K562 (cell line): ENCODE results near the gene MYO1E. TPM values are rescaled to one million over a fixed set of nuclear protein-coding genes. Genes with fewer than 3 reads are reported as not detected.

Experiments
- ATAC-seq: fragments of 200-7000 bp; cut with Tn5 transposase; 3 replicates; pipeline ENCODE4 v1.9.1; 2020; ENCODE audit warnings: moderate library complexity
- BruUV-seq: library from RNA; stranded (reverse); fragments of 400-500 nt; replicated peaks from 2 replicates; lab custom pipeline; 2021; lab: Mats Ljungman, UMichigan
- CTCF ChIA-PET: fragments of 300-600 bp; formaldehyde crosslinking; extraction: SDS; loops from one replicate; lab custom pipeline; 2021; ENCODE audit warnings: low intra/inter-chr PET ratio; lab: Yijun Ruan, JAX
- POLR2A ChIA-PET: fragments of 300-600, 350-650 bp; sonication (Branson Sonifier 250); formaldehyde crosslinking; extraction: SDS; loops from one replicate; lab custom pipeline; 2021; ENCODE audit warnings: antibody characterized with exemption, inconsistent platforms; lab: Yijun Ruan, JAX
- DNase-seq, 4 experiments: peaks; one replicate each; pipeline versions ENCODE4 v3.0.0 to v3.0.0-alpha.2; 2011 to 2018; ENCODE audit warnings: low spot score in 3 of 4, mixed read lengths in 3 of 4; ENCODE audit errors: extremely low read depth in 1 of 4
- FAIRE-seq: peaks from 2 replicates; lab custom pipeline; 2011; peaks lifted over from hg19 to GRCh38; lab: Jason Lieb, UNC
- H2AFZ ChIP-seq: 2 replicates; pipeline ENCODE4 v1.6.0; 2011; ENCODE audit warnings: low read depth, low read length, control low read depth, inconsistent platforms
- H3K27ac ChIP-seq: fragments of 200-600 bp; 3 replicates; pipeline ENCODE4 v1.8.0; 2011; ENCODE audit warnings: low read depth, mild to moderate bottlenecking, control low read depth, inconsistent platforms, low read length, moderate library complexity, mixed read lengths; ENCODE audit errors: extremely low read depth
- H3K27me3 ChIP-seq, 2 experiments: fragments of 300-600 bp in 1 of 2; 2 replicates in 1 of 2; 3 replicates in 1 of 2; pipeline versions ENCODE4 v1.6.0 to v1.8.0; 2011; ENCODE audit warnings: inconsistent platforms in 2 of 2, low read length in 2 of 2, mild to moderate bottlenecking in 1 of 2, mixed read lengths in 1 of 2, moderate library complexity in 1 of 2; ENCODE audit not compliant: control insufficient read depth in 2 of 2, insufficient read depth in 2 of 2
- H3K36me3 ChIP-seq: fragments of 300-600 bp; 3 replicates; pipeline ENCODE4 v1.8.0; 2011; ENCODE audit warnings: mild to moderate bottlenecking, low read length, inconsistent platforms; ENCODE audit not compliant: control insufficient read depth, insufficient read depth
- H3K4me1 ChIP-seq, 2 experiments: fragments of 200-600 bp in 1 of 2; replicated peaks in 1 of 2; 2 replicates in 1 of 2; 3 replicates in 1 of 2; pipeline versions ENCODE4 v1.5.1 to v1.8.0; 2011; ENCODE audit warnings: inconsistent platforms in 2 of 2, low read length in 2 of 2, mild to moderate bottlenecking in 1 of 2, mixed read lengths in 1 of 2, moderate library complexity in 1 of 2; ENCODE audit not compliant: control insufficient read depth in 2 of 2, insufficient read depth in 2 of 2
- H3K4me2 ChIP-seq: 2 replicates; pipeline ENCODE4 v1.6.1; 2011; ENCODE audit warnings: low read length, control low read depth, inconsistent platforms, mixed read lengths; ENCODE audit not compliant: insufficient read depth
- H3K4me3 ChIP-seq: fragments of 200-600 bp; sonication (generic), shearing (Covaris generic); 2 replicates; pipeline ENCODE4 v1.5.1; 2016; ENCODE audit warnings: control low read depth, inconsistent platforms
- H3K79me2 ChIP-seq: fragments of 200-600 bp; 3 replicates; pipeline ENCODE4 v1.8.0; 2011; ENCODE audit warnings: low read length, inconsistent platforms; ENCODE audit not compliant: control insufficient read depth, insufficient read depth
- H3K9ac ChIP-seq, 2 experiments: 2 replicates each; pipeline versions ENCODE4 v1.6.0 to v1.6.1; 2011; ENCODE audit warnings: low read depth in 2 of 2, low read length in 2 of 2, control low read depth in 1 of 2, inconsistent platforms in 1 of 2, mild to moderate bottlenecking in 1 of 2, mixed read lengths in 1 of 2; ENCODE audit not compliant: insufficient read depth in 1 of 2
- H3K9me1 ChIP-seq: one replicate; pipeline ENCODE4 v1.6.0; 2011; ENCODE audit warnings: inconsistent platforms, mild to moderate bottlenecking, low read length, moderate library complexity; ENCODE audit not compliant: control insufficient read depth, insufficient read depth
- H3K9me3 ChIP-seq: replicated peaks from 2 replicates; pipeline ENCODE4 v1.5.1; 2011; ENCODE audit warnings: low read depth, low read length, inconsistent platforms; ENCODE audit not compliant: control insufficient read depth, insufficient read depth
- H4K20me1 ChIP-seq: replicated peaks from 2 replicates; pipeline ENCODE4 v1.6.1; 2011; ENCODE audit warnings: low read length, inconsistent platforms, mixed read lengths; ENCODE audit not compliant: control insufficient read depth, insufficient read depth
- CHAMP1 ChIP-seq: fragments of 450-650 bp; IDR thresholded peaks from 2 replicates; pipeline ENCODE4 v1.6.1; 2016; ENCODE audit warnings: mild to moderate bottlenecking
- CREB3 ChIP-seq: fragments of 450-650 bp; conservative IDR thresholded peaks from 2 replicates; pipeline ENCODE4 v1.6.1; 2016; ENCODE audit warnings: missing genetic modification characterization, low read depth, mild to moderate bottlenecking, missing compliant biosample characterization, moderate library complexity
- GABPB2 ChIP-seq: fragments of 250-450 bp; sonication (Bioruptor Pico); conservative IDR thresholded peaks from 2 replicates; pipeline ENCODE4 v1.5.1; 2021; ENCODE audit warnings: mild to moderate bottlenecking
- HSF4 ChIP-seq: fragments of 250-450 bp; sonication (Bioruptor Pico); IDR thresholded peaks from 2 replicates; pipeline ENCODE4 v2.1.2; 2022; ENCODE audit warnings: mild to moderate bottlenecking, moderate library complexity, borderline replicate concordance
- MCM5 ChIP-seq: fragments of 450-650 bp; IDR thresholded peaks from 2 replicates; pipeline ENCODE4 v1.6.1; 2016; ENCODE audit warnings: low read depth
- NCOA6 ChIP-seq: fragments of 450-650 bp; IDR thresholded peaks from 2 replicates; pipeline ENCODE4 v1.6.1; 2017; ENCODE audit warnings: mild to moderate bottlenecking
- NR2C2 ChIP-seq, 2 experiments: fragments of 200-800 bp in 1 of 2; sonication (Bioruptor generic) in 1 of 2; sonication (generic) in 1 of 2; formaldehyde crosslinking in 1 of 2; IDR thresholded peaks; 2 replicates each; pipeline versions ENCODE4 v1.6.1 to v1.8.0; 2016 to 2022; ENCODE audit warnings: mild to moderate bottlenecking in 1 of 2, missing compliant biosample characterization in 1 of 2, missing genetic modification characterization in 1 of 2, missing genetic modification reagents in 1 of 2
- PHB ChIP-seq: fragments of 250-450 bp; sonication (Bioruptor Pico); IDR thresholded peaks from 2 replicates; pipeline ENCODE4 v1.5.0; 2021
- TRIM25 ChIP-seq: fragments of 450-650 bp; IDR thresholded peaks from 2 replicates; pipeline ENCODE4 v1.7.0; 2016; ENCODE audit warnings: borderline replicate concordance
- TRIM28 ChIP-seq: fragments of 450-650 bp; IDR thresholded peaks from 2 replicates; pipeline ENCODE4 v1.6.1; 2017
- ZFX ChIP-seq: sonication (generic); formaldehyde crosslinking; IDR thresholded peaks from 2 replicates; pipeline ENCODE4 v1.8.0; 2022; ENCODE audit warnings: mild to moderate bottlenecking, missing genetic modification reagents, moderate library complexity
- ZNF146 ChIP-seq: IDR thresholded peaks from one replicate; pipeline ENCODE4 v1.6.1; 2018; ENCODE audit warnings: missing compliant biosample characterization; ENCODE audit not compliant: unreplicated experiment
- ZNF184 ChIP-seq: sonication (generic); formaldehyde crosslinking; IDR thresholded peaks from 2 replicates; pipeline ENCODE4 v1.5.0; 2020; ENCODE audit warnings: missing genetic modification reagents
- ZNF512 ChIP-seq: IDR thresholded peaks from 2 replicates; pipeline ENCODE4 v1.6.1; 2016; ENCODE audit warnings: missing genetic modification characterization, missing compliant biosample characterization
- ZNF707 ChIP-seq: fragments of 250-450 bp; sonication (Bioruptor Pico); conservative IDR thresholded peaks from 2 replicates; pipeline ENCODE4 v1.8.0; 2022; ENCODE audit warnings: inconsistent platforms, mild to moderate bottlenecking, moderate library complexity
- WGBS: fragments of 100-300 bp; shearing (Covaris generic); methylation state at CpG from one replicate; pipeline ENCODE4 v1.1.6; 2016; ENCODE audit warnings: low coverage, mixed read lengths; ENCODE audit not compliant: insufficient coverage; ENCODE audit errors: missing lambda C conversion rate; 5-methylcytosine and 5-hydroxymethylcytosine counted together
- in situ Hi-C: fragments of 300-500 bp; cut with MboI; formaldehyde crosslinking; loops from 4 replicates; pipeline ENCODE4 v1.15.0; 2018; ENCODE audit warnings: inconsistent platforms, mixed read lengths
- intact Hi-C: fragments of 100-400 bp; cut with micrococcal nuclease; formaldehyde crosslinking; loops from 2 replicates; pipeline ENCODE4 v1.14.2; 2022
- polyA plus RNA-seq, 8 experiments: library from polyadenylated mRNA; depleted of rRNA in 4 of 8; stranded (reverse) in 5 of 8; unstranded in 3 of 8; fragments of >200 nt; fragmentation: Nextera tagmentation in 2 of 8; fragmentation: Illumina TruSeq in 1 of 8; extraction: Ambion mirVana in 2 of 8; extraction: Trizol in 1 of 8; gene quantifications; 2 replicates each; pipeline versions ENCODE4 v1.2.1 to v1.2.3, GENCODE V29; 2011 to 2014; ENCODE audit warnings: inconsistent platforms in 1 of 8, missing spikeins in 1 of 8
- total RNA-seq, 7 experiments: library from RNA; depleted of rRNA in 6 of 7; stranded (reverse); fragments of >200 nt in 6 of 7; fragmentation: Illumina TruSeq in 2 of 7; extraction: Trizol in 2 of 7; gene quantifications; 2 replicates each; pipeline versions ENCODE4 v1.2.1 to v1.2.3, GENCODE V29; 2011 to 2021; ENCODE audit warnings: low replicate concordance in 1 of 7

The MYO1E gene
- total and polyA plus RNA-seq, 9 of the 15 experiments (the other 6 are each of a cell fraction or from before 2014, with no cell fraction given) = under 0.01 to 0.44 (median 0.01) TPM; not detected in 6

- no peak for TF ChIP-seq GABPB2 (CRISPR knock-in tag)
- TF ChIP-seq ZNF146 (CRISPR knock-in tag) = no peak
- no peak for TF ChIP-seq ZNF184 (CRISPR knock-in tag)
- no peak for TF ChIP-seq PHB
- no peak for TF ChIP-seq CHAMP1
- TF ChIP-seq NCOA6 = no peak
- TF ChIP-seq HSF4 (CRISPR knock-in tag) = no peak
Measured at GRCh38 chr15:59362331-59362730, 10.3 kb downstream of the MYO1E start (continued).

GRCh38 chr15:59360896-59361295 lies 11.8 kb downstream of the MYO1E start:
- BruUV-seq = no TSS peak
- no peaks in the 10 kb centered on the region for H4K20me1 ChIP-seq
- no peaks in the 10 kb centered on the region for H3K36me3 ChIP-seq
- TF ChIP-seq ZFX (no peak), ZNF707 (CRISPR knock-in tag) (no peak), ZNF512 (tag) (no peak), TRIM25 (no peak), NR2C2 (CRISPR knock-in tag; IDR thresholded peaks at IDR 0.05) (no peak), NR2C2 (tag; IDR thresholded peaks at IDR 0.05) (no peak), MCM5 (no peak), CREB3 (tag) (no peak), TRIM28 (no peak)
- H3K9ac ChIP-seq = no peak overlapping the region
- in situ Hi-C loops (no loop called here), intact Hi-C loops (no loop called here)
- no peak overlapping the region for H3K4me2 ChIP-seq
- H3K9me1 ChIP-seq = no peaks in the 10 kb centered on the region
- H3K27me3 ChIP-seq = peaks cover 9 to 10% of the 10 kb centered on the region in 2 experiments; a peak in 4 of 5 replicates
- no peak for DNase-seq
- CTCF ChIA-PET = no interaction called here
- ATAC-seq = no peak
- WGBS = 5% methylated on average over 2 of the region's 2 CpGs
- no peak overlapping the region for H3K4me3 ChIP-seq
- no peaks in the 10 kb centered on the region for H3K9me3 ChIP-seq
- H3K79me2 ChIP-seq = no peaks in the 10 kb centered on the region
- no peak for FAIRE-seq
- POLR2A ChIA-PET = interaction anchor here (0.6 to 1.2 kb wide), 2 partner anchors 172 to 251 kb away, joined by 3 to 4 read pairs; partner anchors contain the start of gene GCNT3
- H2AFZ ChIP-seq = no peak overlapping the region
- no peaks in the 10 kb centered on the region for H3K4me1 ChIP-seq
- no peak overlapping the region for H3K27ac ChIP-seq
